GM18498 (cell line): Measurements from ENCODE around the gene FAM53A.

Source experiments
- ATAC-seq: cut with Tn5 transposase; IDR thresholded peaks from one replicate; pipeline ENCODE4 v1.9.1; 2021; ENCODE audit warnings: mild to moderate bottlenecking, moderate library complexity; ENCODE audit not compliant: unreplicated experiment

The FAM53A gene

GRCh38 chr4:1683736-1684505 lies at the start of gene FAM53A:
TSS of gene FAM53A (minus strand) at chr4:1684313. CDS start at chr4:1668741, 15,572 bp downstream.
- ATAC-seq: peak; percentile 89

- ATAC-seq: no peak
Measured at GRCh38 chr4:1732911-1733310, 48.8 kb upstream of the FAM53A start.

GRCh38 chr4:1731180-1731579 lies 47.1 kb upstream of the FAM53A start:
- ATAC-seq: no peak

GRCh38 chr4:1730532-1731135 lies 46.5 kb upstream of the FAM53A start:
- ATAC-seq: no peak

GRCh38 chr4:1728061-1728980 lies 44.2 kb upstream of the FAM53A start:
- no peak for ATAC-seq

GRCh38 chr4:1727117-1728031 lies 43.3 kb upstream of the FAM53A start:
- no peak for ATAC-seq

- no peak for ATAC-seq
Measured at GRCh38 chr4:1726146-1726934, 42.2 kb upstream of the FAM53A start.

GRCh38 chr4:1725521-1725920 lies 41.4 kb upstream of the FAM53A start:
- ATAC-seq: no peak

- no peak for ATAC-seq
Measured at GRCh38 chr4:1723131-1723801, 39.2 kb upstream of the FAM53A start.

- no peak for ATAC-seq
Measured at GRCh38 chr4:1722551-1723118, 38.5 kb upstream of the FAM53A start.

GRCh38 chr4:1721666-1722550 lies 37.8 kb upstream of the FAM53A start:
- ATAC-seq: peak; percentile 0

- ATAC-seq: peak; percentile 74
Measured at GRCh38 chr4:1721003-1721665, 37.0 kb upstream of the FAM53A start, which contains the start of the genes TACC3 and TMEM129. TSS of gene TACC3 (plus strand) at chr4:1721521. CDS start at chr4:1723422, 1,901 bp downstream. TSS of gene TMEM129 (minus strand) at chr4:1721323. CDS start at chr4:1720837, 486 bp downstream.

- ATAC-seq: peak; percentile 13
Measured at GRCh38 chr4:1720163-1720983, 36.3 kb upstream of the FAM53A start.

- no peak for ATAC-seq
Measured at GRCh38 chr4:1718095-1718850, 34.2 kb upstream of the FAM53A start.
